GM18858 (cell line): ENCODE results near the gene JAKMIP1.

Experiments
- ATAC-seq: cut with Tn5 transposase; IDR thresholded peaks from one replicate; pipeline ENCODE4 v1.9.1; 2021; ENCODE audit not compliant: unreplicated experiment

The JAKMIP1 gene

GRCh38 chr4:6105311-6105911, 94.9 kb downstream of the JAKMIP1 start:
- ATAC-seq: no peak

- ATAC-seq: no peak
Measured at GRCh38 chr4:6104541-6105130, 95.7 kb downstream of the JAKMIP1 start.

GRCh38 chr4:6097581-6097980, 102.8 kb downstream of the JAKMIP1 start:
- no peak for ATAC-seq

GRCh38 chr4:6095897-6096296, 104.5 kb downstream of the JAKMIP1 start:
- no peak for ATAC-seq

GRCh38 chr4:6095023-6095752, 105.2 kb downstream of the JAKMIP1 start:
- ATAC-seq: no peak

GRCh38 chr4:6093671-6094070, 106.7 kb downstream of the JAKMIP1 start:
- ATAC-seq: no peak

GRCh38 chr4:6092971-6093370, 107.4 kb downstream of the JAKMIP1 start:
- ATAC-seq: no peak

GRCh38 chr4:6092131-6092530, 108.2 kb downstream of the JAKMIP1 start:
- no peak for ATAC-seq

GRCh38 chr4:6090931-6091330, 109.4 kb downstream of the JAKMIP1 start:
- ATAC-seq: no peak

- no peak for ATAC-seq
Measured at GRCh38 chr4:6088950-6089349, 111.4 kb downstream of the JAKMIP1 start.

- no peak for ATAC-seq
Measured at GRCh38 chr4:6087669-6088341, 112.5 kb downstream of the JAKMIP1 start.

GRCh38 chr4:6086846-6087245, 113.5 kb downstream of the JAKMIP1 start:
- ATAC-seq: no peak

GRCh38 chr4:6085691-6086628, 114.4 kb downstream of the JAKMIP1 start:
- ATAC-seq: no peak

GRCh38 chr4:6085028-6085690, 115.2 kb downstream of the JAKMIP1 start:
- ATAC-seq: no peak

- ATAC-seq: no peak
Measured at GRCh38 chr4:6079965-6080364, 120.4 kb downstream of the JAKMIP1 start.

GRCh38 chr4:6078560-6078959, 121.8 kb downstream of the JAKMIP1 start:
- no peak for ATAC-seq

GRCh38 chr4:6076391-6076790, 124.0 kb downstream of the JAKMIP1 start:
- ATAC-seq: no peak

- no peak for ATAC-seq
Measured at GRCh38 chr4:6074758-6075157, 125.6 kb downstream of the JAKMIP1 start.

- no peak for ATAC-seq
Measured at GRCh38 chr4:6071959-6072720, 128.2 kb downstream of the JAKMIP1 start.
